Retinal pigment epithelial cell (primary cell): ENCODE measurements around the gene MACF1.
"Not testable (repeated sequence)": the region's sequence is repeated elsewhere in the genome, so short reads cannot be mapped to it uniquely, and the experiment has no call there.

Experiments
- DNase-seq: peaks from one replicate; pipeline ENCODE4 v3.0.0-alpha.2; 2010; ENCODE audit warnings: low read depth
- H3K4me3 ChIP-seq: 2 replicates; pipeline ENCODE4 v1.5.1; 2011; ENCODE audit warnings: mild to moderate bottlenecking, low read length, control low read depth, moderate library complexity
- CTCF ChIP-seq: conservative IDR thresholded peaks from 2 replicates; pipeline ENCODE4 v1.5.1; 2011; ENCODE audit warnings: low read depth, low read length, control low read depth, inconsistent platforms

Gene MACF1

GRCh38 chr1:39194398-39195051 lies 10.0 kb upstream of the MACF1 start:
- no peak overlapping the region for H3K4me3 ChIP-seq
- DNase-seq: no peak
- TF ChIP-seq CTCF: no peak

GRCh38 chr1:39195166-39196111 lies 9.1 kb upstream of the MACF1 start:
- no peak for TF ChIP-seq CTCF
- no peak for DNase-seq
- no peak overlapping the region for H3K4me3 ChIP-seq

GRCh38 chr1:39196244-39197215 lies 8.0 kb upstream of the MACF1 start:
- TF ChIP-seq CTCF: no peak
- DNase-seq: no peak
- H3K4me3 ChIP-seq: no peak overlapping the region

GRCh38 chr1:39199593-39199992 lies 4.9 kb upstream of the MACF1 start:
- no peak for DNase-seq
- no peak overlapping the region for H3K4me3 ChIP-seq
- no peak for TF ChIP-seq CTCF

GRCh38 chr1:39205102-39205780 lies 746 bp downstream of the MACF1 start:
- no peak for DNase-seq
- peak overlapping the region; percentile 37 for H3K4me3 ChIP-seq
- TF ChIP-seq CTCF: no peak

GRCh38 chr1:39205781-39206464 lies 1.4 kb downstream of the MACF1 start:
- no peak for TF ChIP-seq CTCF
- DNase-seq: no peak
- peak overlapping the region; percentile 37 for H3K4me3 ChIP-seq

GRCh38 chr1:39208360-39208759 lies 3.9 kb downstream of the MACF1 start:
- H3K4me3 ChIP-seq, DNase-seq: not testable (repeated sequence)
